Measurements from ENCODE around the gene CACNA1G.

The CACNA1G gene

GRCh38 chr17:50560185-50560824, at the start of gene CACNA1G:
Gene CACNA1G, plus strand, starts transcription at chr17:50560715. Its CDS starts 745 bp downstream, at chr17:50561460.
- CTCF ChIA-PET, result interaction anchor here (0.6 to 1.1 kb wide), 5 partner anchors 9 to 159 kb away, joined by 3 to 4 read pairs (median 3); partner anchors contain the start of genes EPN3 and LUC7L3
- no peak for TF ChIP-seq CTCF (conservative IDR thresholded peaks at IDR 0.05; ENCODE audit: low read depth)
- POLR2A ChIA-PET (ENCODE audit: low non-redundant PET), result no interaction called here
- peak within 1 kb of the TSS; percentile 56 for H3K27ac ChIP-seq
- peak; percentile 97 for DNase-seq (ENCODE audit: low spot score)

GRCh38 chr17:50511058-50511457, 49.5 kb upstream of the CACNA1G start:
- CTCF ChIA-PET, result interaction anchor here (1.4 kb wide), 1 partner anchor 32 kb away, joined by 4 read pairs; no protein-coding TSS in a partner anchor
- no peak for DNase-seq (ENCODE audit: low spot score)
- H3K27ac ChIP-seq, result no peak overlapping the region
- no peak for TF ChIP-seq CTCF (conservative IDR thresholded peaks at IDR 0.05; ENCODE audit: low read depth)
- POLR2A ChIA-PET (ENCODE audit: low non-redundant PET), result no interaction called here

- no peak overlapping the region for H3K27ac ChIP-seq
- ChIA-PET CTCF (interaction anchor here (0.6 to 0.7 kb wide), 2 partner anchors 19 to 204 kb away, joined by 3 to 8 read pairs; partner anchors contain the start of gene EPN3), POLR2A (ENCODE audit: low non-redundant PET) (no interaction called here)
- no peak for DNase-seq (ENCODE audit: low spot score)
- TF ChIP-seq CTCF (conservative IDR thresholded peaks at IDR 0.05; ENCODE audit: low read depth), result no peak
These were observed 47.0 kb upstream of the CACNA1G start for GRCh38 chr17:50513495-50513894.

- no peak for DNase-seq (ENCODE audit: low spot score)
- POLR2A ChIA-PET (ENCODE audit: low non-redundant PET), result interaction anchor here (0.6 kb wide), 1 partner anchor 28 kb away, joined by 4 read pairs; no protein-coding TSS in a partner anchor
- no peak for TF ChIP-seq CTCF (conservative IDR thresholded peaks at IDR 0.05; ENCODE audit: low read depth)
- no peak overlapping the region for H3K27ac ChIP-seq
- CTCF ChIA-PET, result no interaction called here
These were observed 46.1 kb upstream of the CACNA1G start for GRCh38 chr17:50514388-50514787.

GRCh38 chr17:50514936-50515702, 45.4 kb upstream of the CACNA1G start:
- POLR2A ChIA-PET (ENCODE audit: low non-redundant PET), result interaction anchor here (0.6 kb wide), 1 partner anchor 29 kb away, joined by 4 read pairs; no protein-coding TSS in a partner anchor
- CTCF ChIA-PET, result interaction anchor here (0.9 kb wide), 1 partner anchor 12 kb away, joined by 6 read pairs; no protein-coding TSS in a partner anchor
- peak overlapping the region; percentile 28 for H3K27ac ChIP-seq
- TF ChIP-seq CTCF (conservative IDR thresholded peaks at IDR 0.05; ENCODE audit: low read depth), result no peak
- no peak for DNase-seq (ENCODE audit: low spot score)

GRCh38 chr17:50517011-50517410, 43.5 kb upstream of the CACNA1G start:
- H3K27ac ChIP-seq, result no peak overlapping the region; the same call in 1 of the 2 replicates
- peak; percentile 30 for DNase-seq (ENCODE audit: low spot score)
- ChIA-PET POLR2A (ENCODE audit: low non-redundant PET) (no interaction called here), CTCF (interaction anchor here (0.9 kb wide), 1 partner anchor 114 kb away, joined by 5 read pairs; no protein-coding TSS in a partner anchor)
- no peak for TF ChIP-seq CTCF (conservative IDR thresholded peaks at IDR 0.05; ENCODE audit: low read depth)

Data from RWPE1 (cell line).